ENCODE data around the gene YTHDF1. TPM values are rescaled to one million over a fixed set of nuclear protein-coding genes. Genes with fewer than 3 reads are reported as not detected.

YTHDF1 gene
- polyA plus RNA-seq, 1 experiment = 22.4 TPM

- ChIA-PET POLR2A (no interaction called here), CTCF (no interaction called here)
- Histone ChIP-seq H3K27me3 (ENCODE audit: control insufficient read depth, insufficient read depth, low read length) (peaks cover 68% of the 10 kb centered on the region), H3K27ac (ENCODE audit: low read depth, low read length) (no peak overlapping the region), H3K9me3 (ENCODE audit: control insufficient read depth, insufficient read depth, low read length) (no peaks in the 10 kb centered on the region; the same call in 1 of the 2 replicates), H3K4me3 (ENCODE audit: low read depth, low read length) (no peak overlapping the region)
- no peak for TF ChIP-seq CTCF (IDR thresholded peaks at IDR 0.05; ENCODE audit: low read depth, low read length)
- DNase-seq (ENCODE audit: low read depth, low spot score) = no peak
These were observed 37.5 kb downstream of the YTHDF1 start for GRCh38 chr20:63178446-63178820.

- CTCF ChIA-PET = no interaction called here
- Histone ChIP-seq H3K27me3 (ENCODE audit: control insufficient read depth, insufficient read depth, low read length) (peaks cover 70% of the 10 kb centered on the region), H3K4me3 (ENCODE audit: low read depth, low read length) (no peak overlapping the region), H3K27ac (ENCODE audit: low read depth, low read length) (no peak overlapping the region), H3K9me3 (ENCODE audit: control insufficient read depth, insufficient read depth, low read length) (no peaks in the 10 kb centered on the region; the same call in 1 of the 2 replicates)
- DNase-seq (ENCODE audit: low read depth, low spot score) = no peak
- POLR2A ChIA-PET = no interaction called here
- TF ChIP-seq CTCF (IDR thresholded peaks at IDR 0.05; ENCODE audit: low read depth, low read length) = no peak
These were observed 38.0 kb downstream of the YTHDF1 start for GRCh38 chr20:63177785-63178445.

- H3K27me3 ChIP-seq (ENCODE audit: control insufficient read depth, insufficient read depth, low read length) = peaks cover 70% of the 10 kb centered on the region
- no peak for DNase-seq (ENCODE audit: low read depth, low spot score)
- H3K9me3 ChIP-seq (ENCODE audit: control insufficient read depth, insufficient read depth, low read length) = no peaks in the 10 kb centered on the region; the same call in 1 of the 2 replicates
- H3K4me3 ChIP-seq (ENCODE audit: low read depth, low read length) = no peak overlapping the region
- H3K27ac ChIP-seq (ENCODE audit: low read depth, low read length) = no peak overlapping the region
- ChIA-PET CTCF (no interaction called here), POLR2A (no interaction called here)
- no peak for TF ChIP-seq CTCF (IDR thresholded peaks at IDR 0.05; ENCODE audit: low read depth, low read length)
These were observed 38.7 kb downstream of the YTHDF1 start for GRCh38 chr20:63177134-63177784.

GRCh38 chr20:63176427-63177133, 39.4 kb downstream of the YTHDF1 start:
- POLR2A ChIA-PET = no interaction called here
- no peak for TF ChIP-seq CTCF (IDR thresholded peaks at IDR 0.05; ENCODE audit: low read depth, low read length)

GRCh38 chr20:63176034-63176426, 39.9 kb downstream of the YTHDF1 start:
- Histone ChIP-seq H3K9me3 (ENCODE audit: control insufficient read depth, insufficient read depth, low read length) (no peaks in the 10 kb centered on the region; the same call in 1 of the 2 replicates), H3K27ac (ENCODE audit: low read depth, low read length) (no peak overlapping the region), H3K27me3 (ENCODE audit: control insufficient read depth, insufficient read depth, low read length) (peaks cover 73% of the 10 kb centered on the region), H3K4me3 (ENCODE audit: low read depth, low read length) (no peak overlapping the region)
- POLR2A ChIA-PET = no interaction called here
- CTCF ChIA-PET = no interaction called here
- no peak for TF ChIP-seq CTCF (IDR thresholded peaks at IDR 0.05; ENCODE audit: low read depth, low read length)
- DNase-seq (ENCODE audit: low read depth, low spot score) = no peak

More at GRCh38 chr20:63176427-63177133, 39.4 kb downstream of the YTHDF1 start:
- DNase-seq (ENCODE audit: low read depth, low spot score) = no peak
- CTCF ChIA-PET = no interaction called here
- Histone ChIP-seq H3K27me3 (ENCODE audit: control insufficient read depth, insufficient read depth, low read length) (peaks cover 75% of the 10 kb centered on the region), H3K9me3 (ENCODE audit: control insufficient read depth, insufficient read depth, low read length) (no peaks in the 10 kb centered on the region; the same call in 1 of the 2 replicates), H3K27ac (ENCODE audit: low read depth, low read length) (no peak overlapping the region), H3K4me3 (ENCODE audit: low read depth, low read length) (no peak overlapping the region)
